GM12878 (cell line): Measurements from ENCODE around the gene OR2AT4. TPM values are rescaled to one million over a fixed set of nuclear protein-coding genes. Genes with fewer than 3 reads are reported as not detected.
A peak's percentile ranks its signal among the peaks of the same experiment; 100 is the strongest.
"Not testable (repeated sequence)": the region's sequence is repeated elsewhere in the genome, so short reads cannot be mapped to it uniquely, and the experiment has no call there.

Experiments
- ATAC-seq: fragments of 200-7000 bp; cut with Tn5 transposase; 3 replicates; pipeline ENCODE4 v1.9.1; 2020; ENCODE audit warnings: mild to moderate bottlenecking, moderate library complexity
- BruUV-seq: library from RNA; stranded (reverse); fragments of 400-500 nt; replicated peaks from 2 replicates; lab custom pipeline; 2021; lab: Mats Ljungman, UMichigan
- CTCF ChIA-PET: fragments of 300-600 bp; sonication (Branson Sonifier 250); formaldehyde crosslinking; extraction: SDS; loops from one replicate; lab custom pipeline; 2021; ENCODE audit warnings: inconsistent platforms; lab: Yijun Ruan, JAX
- POLR2A ChIA-PET: fragments of 350-600 bp; formaldehyde crosslinking; extraction: SDS; loops from one replicate; lab custom pipeline; 2021; ENCODE audit warnings: inconsistent platforms; lab: Charles Lee
- RAD21 ChIA-PET: fragments of 300-600 bp; sonication (Branson Sonifier 250); formaldehyde crosslinking; loops from one replicate; lab custom pipeline; 2023; ENCODE audit warnings: antibody characterized with exemption; ENCODE audit not compliant: unreplicated experiment; lab: Charles Lee
- SMC1A ChIA-PET: fragments of 300-600 bp; sonication (Branson Sonifier 250); formaldehyde crosslinking; loops from one replicate; lab custom pipeline; 2023; ENCODE audit not compliant: unreplicated experiment, uncharacterized antibody; lab: Charles Lee
- DNase-seq: peaks from one replicate; pipeline ENCODE4 v3.0.0-alpha.2; 2011; ENCODE audit warnings: low read depth, low spot score
- FAIRE-seq: peaks from 3 replicates; lab custom pipeline; 2011; peaks lifted over from hg19 to GRCh38; lab: Jason Lieb, UNC
- H2AFZ ChIP-seq: 2 replicates; pipeline ENCODE4 v1.6.0; 2011; ENCODE audit warnings: low read depth, low read length, control low read depth; ENCODE audit not compliant: control insufficient read depth
- H3K27ac ChIP-seq: 2 replicates; pipeline ENCODE4 v1.5.1; 2011; ENCODE audit warnings: control low read depth; ENCODE audit not compliant: control insufficient read depth, insufficient read depth
- H3K27me3 ChIP-seq, 2 experiments: replicated peaks in 1 of 2; 2 replicates each; pipeline versions ENCODE4 v1.6.0 to v1.6.1; 2011; ENCODE audit warnings: low read length in 1 of 2; ENCODE audit not compliant: control insufficient read depth in 2 of 2, insufficient read depth in 2 of 2
- H3K36me3 ChIP-seq, 2 experiments: 2 replicates each; pipeline ENCODE4 v1.5.1; 2011; ENCODE audit warnings: low read length in 1 of 2; ENCODE audit not compliant: control insufficient read depth in 2 of 2, insufficient read depth in 2 of 2
- H3K4me1 ChIP-seq: 2 replicates; pipeline ENCODE4 v1.6.1; 2011; ENCODE audit warnings: mild to moderate bottlenecking, low read length, moderate library complexity, mixed read lengths; ENCODE audit not compliant: control insufficient read depth, insufficient read depth
- H3K4me2 ChIP-seq: 2 replicates; pipeline ENCODE4 v1.6.0; 2011; ENCODE audit warnings: control low read depth; ENCODE audit not compliant: control insufficient read depth, insufficient read depth
- H3K4me3 ChIP-seq: fragments of 200-600 bp; sonication (generic); 2 replicates; pipeline ENCODE4 v1.5.1; 2016
- H3K79me2 ChIP-seq: 2 replicates; pipeline ENCODE4 v1.6.0; 2011; ENCODE audit warnings: low read length; ENCODE audit not compliant: control insufficient read depth, insufficient read depth
- H3K9ac ChIP-seq: 2 replicates; pipeline ENCODE4 v1.8.0; 2011; ENCODE audit warnings: low read length, control low read depth, mixed read lengths; ENCODE audit not compliant: control insufficient read depth, insufficient read depth
- H3K9me3 ChIP-seq: replicated peaks from 3 replicates; pipeline ENCODE4 v1.5.1; 2011; ENCODE audit warnings: mild to moderate bottlenecking, low read length; ENCODE audit not compliant: control insufficient read depth, insufficient read depth
- H4K20me1 ChIP-seq: 2 replicates; pipeline ENCODE4 v1.6.0; 2011; ENCODE audit not compliant: control insufficient read depth, insufficient read depth
- DPF2 ChIP-seq: fragments of 450-650 bp; IDR thresholded peaks from 2 replicates; pipeline ENCODE4 v1.6.1; 2017; ENCODE audit warnings: mild to moderate bottlenecking
- PML ChIP-seq: IDR thresholded peaks from 2 replicates; pipeline ENCODE4 v1.6.1; 2012; ENCODE audit warnings: low read length, inconsistent platforms
- WRNIP1 ChIP-seq: IDR thresholded peaks from 2 replicates; pipeline ENCODE4 v1.6.1; 2011; ENCODE audit warnings: low read depth, low read length, improper control_type of control experiment, borderline replicate concordance
- WGBS: methylation state at CpG from one replicate; pipeline ENCODE4 v1.1.6; 2016; ENCODE audit warnings: low lambda C conversion rate; ENCODE audit not compliant: insufficient replicate concordance, insufficient coverage; ENCODE audit errors: missing lambda C conversion rate; 5-methylcytosine and 5-hydroxymethylcytosine counted together
- in situ Hi-C: fragments of 300-500 bp; cut with MboI; formaldehyde crosslinking; loops from 9 replicates; pipeline ENCODE4 v1.14.3; 2018; ENCODE audit warnings: mixed read lengths
- intact Hi-C: fragments of 100-400 bp; cut with micrococcal nuclease; formaldehyde crosslinking; loops from one replicate; pipeline ENCODE4 v1.14.2; 2022; ENCODE audit not compliant: unreplicated experiment
- polyA plus RNA-seq, 11 experiments: library from polyadenylated mRNA; depleted of rRNA in 4 of 11; unstranded in 6 of 11; stranded (reverse) in 5 of 11; fragments of >200 nt; fragmentation: Nextera tagmentation in 4 of 11; fragmentation: Illumina TruSeq in 1 of 11; extraction: Ambion mirVana in 4 of 11; extraction: Trizol in 1 of 11; gene quantifications; 1 replicate in 1 of 11; 2 replicates in 10 of 11; pipeline versions ENCODE4 v1.2.1 to v1.2.3, GENCODE V29; 2011 to 2016; ENCODE audit warnings: inconsistent platforms in 2 of 11, missing spikeins in 2 of 11, low read depth in 1 of 11
- total RNA-seq, 4 experiments: library from RNA; depleted of rRNA in 3 of 4; stranded (reverse); fragments of >200 nt in 3 of 4; fragmentation: Illumina TruSeq in 1 of 4; extraction: Trizol in 1 of 4; gene quantifications; 2 replicates each; pipeline versions ENCODE4 v1.2.1 to v1.2.3, GENCODE V29; 2013 to 2021
- TF ChIP-seq, protein P1 (sequence below): fragments of 450-650 bp; IDR thresholded peaks from 2 replicates; pipeline ENCODE4 v1.6.1; 2016; ENCODE audit warnings: mild to moderate bottlenecking
- TF ChIP-seq, protein P2 (sequence below): fragments of 450-650 bp; IDR thresholded peaks from 2 replicates; pipeline ENCODE4 v1.6.1; 2017; ENCODE audit warnings: mild to moderate bottlenecking, moderate library complexity
- TF ChIP-seq, protein P3 (sequence below): fragments of 450-650 bp; IDR thresholded peaks from 2 replicates; pipeline ENCODE4 v1.6.1; 2017; ENCODE audit warnings: low read depth, mild to moderate bottlenecking, moderate library complexity

OR2AT4 gene
- total and polyA plus RNA-seq, 10 of the 15 experiments (the other 5 are each of a cell fraction or from before 2014, with no cell fraction given), result 0.01 TPM; not detected in 9

DNA sequence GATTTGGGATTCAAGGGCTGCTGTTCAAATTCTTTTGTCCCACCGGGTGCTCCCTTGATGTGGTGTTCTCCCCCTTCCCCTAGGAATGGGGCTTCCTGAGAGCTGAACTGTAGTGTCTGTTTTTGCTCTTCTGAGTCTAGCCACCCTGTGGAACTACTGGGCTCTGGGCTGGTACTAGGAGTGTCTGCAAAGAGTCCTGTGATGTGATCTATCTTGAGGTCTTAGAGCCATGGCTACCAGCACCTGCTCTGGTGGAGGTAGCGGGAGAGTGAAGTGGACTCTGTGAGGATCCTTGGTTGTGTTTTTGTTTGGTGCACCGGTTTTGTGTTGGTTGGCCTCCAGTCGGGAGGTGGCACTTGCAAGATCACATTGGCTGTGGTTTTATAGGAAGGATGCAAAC lies 46.2 kb downstream of the OR2AT4 start (continued):
- TF ChIP-seq, protein P1, sequence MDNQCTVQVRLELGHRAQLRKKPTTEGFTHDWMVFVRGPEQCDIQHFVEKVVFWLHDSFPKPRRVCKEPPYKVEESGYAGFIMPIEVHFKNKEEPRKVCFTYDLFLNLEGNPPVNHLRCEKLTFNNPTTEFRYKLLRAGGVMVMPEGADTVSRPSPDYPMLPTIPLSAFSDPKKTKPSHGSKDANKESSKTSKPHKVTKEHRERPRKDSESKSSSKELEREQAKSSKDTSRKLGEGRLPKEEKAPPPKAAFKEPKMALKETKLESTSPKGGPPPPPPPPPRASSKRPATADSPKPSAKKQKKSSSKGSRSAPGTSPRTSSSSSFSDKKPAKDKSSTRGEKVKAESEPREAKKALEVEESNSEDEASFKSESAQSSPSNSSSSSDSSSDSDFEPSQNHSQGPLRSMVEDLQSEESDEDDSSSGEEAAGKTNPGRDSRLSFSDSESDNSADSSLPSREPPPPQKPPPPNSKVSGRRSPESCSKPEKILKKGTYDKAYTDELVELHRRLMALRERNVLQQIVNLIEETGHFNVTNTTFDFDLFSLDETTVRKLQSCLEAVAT, result no peak
- TF ChIP-seq WRNIP1, result no peak
- no peak for TF ChIP-seq PML

DNA sequence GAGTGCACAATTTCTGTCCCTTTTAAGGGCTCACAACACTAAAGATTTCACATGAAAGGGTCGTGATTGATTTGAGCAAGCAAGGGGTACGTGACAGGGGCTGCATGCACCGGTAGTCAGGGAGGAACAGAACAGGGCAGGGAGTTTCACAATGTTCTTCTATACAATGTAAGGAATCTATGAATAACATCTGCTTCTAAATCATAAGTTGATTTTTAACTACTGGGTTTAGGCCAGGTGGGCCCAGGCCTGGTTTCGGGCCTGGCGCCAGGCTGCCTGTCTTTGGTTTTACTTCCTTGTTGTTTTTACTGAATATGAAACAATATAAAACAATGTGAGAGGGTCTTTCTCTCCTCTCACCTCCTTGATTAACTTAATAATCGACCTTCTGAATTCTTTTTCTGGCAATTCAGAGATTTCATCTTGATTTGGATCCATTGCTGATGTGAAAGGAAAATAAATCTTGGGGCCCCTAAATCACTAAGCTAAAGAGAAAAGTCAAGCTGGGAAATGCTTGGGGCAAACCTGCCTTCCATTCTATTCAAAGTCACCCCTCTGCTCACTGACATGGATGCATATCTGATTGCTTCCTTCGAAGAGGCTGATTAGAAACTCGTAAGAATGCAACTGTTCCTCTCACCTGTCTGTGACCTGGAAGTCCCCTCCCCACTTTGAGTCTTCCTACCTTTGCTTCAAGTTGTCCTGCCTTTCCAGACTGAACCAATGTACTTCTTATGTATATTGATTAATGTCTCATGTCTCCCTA lies 47.0 kb downstream of the OR2AT4 start:
- FAIRE-seq, result not testable (repeated sequence)

More for the DNA sequence above, 47.0 kb downstream of the OR2AT4 start:
- ATAC-seq (peak; percentile 73), DNase-seq (peak; percentile 51)
- Histone ChIP-seq H2AFZ (peak overlapping the region; percentile 60), H3K4me1 (peaks cover 18% of the 10 kb centered on the region), H3K27ac (peak overlapping the region; percentile 71)
- H3K9me3 ChIP-seq, BruUV-seq, H4K20me1 ChIP-seq, H3K9ac ChIP-seq, H3K36me3 ChIP-seq, H3K4me3 ChIP-seq, H3K27me3 ChIP-seq, POLR2A ChIA-PET, H3K4me2 ChIP-seq, in situ Hi-C loops, H3K79me2 ChIP-seq: not testable (repeated sequence)
- intact Hi-C loops, result loop anchor here (5.0 kb wide), 1 partner anchor 53 kb away; no protein-coding TSS in a partner anchor
- ChIA-PET SMC1A (interaction anchor here (1.1 to 3.7 kb wide), 8 partner anchors 9 to 120 kb away, joined by 3 to 20 read pairs (median 6); no protein-coding TSS in a partner anchor), RAD21 (interaction anchor here (1.0 to 2.0 kb wide), 4 partner anchors 15 to 57 kb away, joined by 4 to 6 read pairs (median 4); no protein-coding TSS in a partner anchor), CTCF (interaction anchor here (0.7 to 2.7 kb wide), 10 partner anchors 15 to 118 kb away, joined by 3 to 11 read pairs (median 4); no protein-coding TSS in a partner anchor)
- TF ChIP-seq DPF2, result 0 out of 2 replicates have a peak, but pooled peaks have one; percentile 44
- TF ChIP-seq, protein P2, sequence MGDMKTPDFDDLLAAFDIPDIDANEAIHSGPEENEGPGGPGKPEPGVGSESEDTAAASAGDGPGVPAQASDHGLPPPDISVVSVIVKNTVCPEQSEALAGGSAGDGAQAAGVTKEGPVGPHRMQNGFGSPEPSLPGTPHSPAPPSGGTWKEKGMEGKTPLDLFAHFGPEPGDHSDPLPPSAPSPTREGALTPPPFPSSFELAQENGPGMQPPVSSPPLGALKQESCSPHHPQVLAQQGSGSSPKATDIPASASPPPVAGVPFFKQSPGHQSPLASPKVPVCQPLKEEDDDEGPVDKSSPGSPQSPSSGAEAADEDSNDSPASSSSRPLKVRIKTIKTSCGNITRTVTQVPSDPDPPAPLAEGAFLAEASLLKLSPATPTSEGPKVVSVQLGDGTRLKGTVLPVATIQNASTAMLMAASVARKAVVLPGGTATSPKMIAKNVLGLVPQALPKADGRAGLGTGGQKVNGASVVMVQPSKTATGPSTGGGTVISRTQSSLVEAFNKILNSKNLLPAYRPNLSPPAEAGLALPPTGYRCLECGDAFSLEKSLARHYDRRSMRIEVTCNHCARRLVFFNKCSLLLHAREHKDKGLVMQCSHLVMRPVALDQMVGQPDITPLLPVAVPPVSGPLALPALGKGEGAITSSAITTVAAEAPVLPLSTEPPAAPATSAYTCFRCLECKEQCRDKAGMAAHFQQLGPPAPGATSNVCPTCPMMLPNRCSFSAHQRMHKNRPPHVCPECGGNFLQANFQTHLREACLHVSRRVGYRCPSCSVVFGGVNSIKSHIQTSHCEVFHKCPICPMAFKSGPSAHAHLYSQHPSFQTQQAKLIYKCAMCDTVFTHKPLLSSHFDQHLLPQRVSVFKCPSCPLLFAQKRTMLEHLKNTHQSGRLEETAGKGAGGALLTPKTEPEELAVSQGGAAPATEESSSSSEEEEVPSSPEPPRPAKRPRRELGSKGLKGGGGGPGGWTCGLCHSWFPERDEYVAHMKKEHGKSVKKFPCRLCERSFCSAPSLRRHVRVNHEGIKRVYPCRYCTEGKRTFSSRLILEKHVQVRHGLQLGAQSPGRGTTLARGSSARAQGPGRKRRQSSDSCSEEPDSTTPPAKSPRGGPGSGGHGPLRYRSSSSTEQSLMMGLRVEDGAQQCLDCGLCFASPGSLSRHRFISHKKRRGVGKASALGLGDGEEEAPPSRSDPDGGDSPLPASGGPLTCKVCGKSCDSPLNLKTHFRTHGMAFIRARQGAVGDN, result 0 out of 2 replicates have a peak, but pooled peaks have one; percentile 31
- TF ChIP-seq, protein P3, sequence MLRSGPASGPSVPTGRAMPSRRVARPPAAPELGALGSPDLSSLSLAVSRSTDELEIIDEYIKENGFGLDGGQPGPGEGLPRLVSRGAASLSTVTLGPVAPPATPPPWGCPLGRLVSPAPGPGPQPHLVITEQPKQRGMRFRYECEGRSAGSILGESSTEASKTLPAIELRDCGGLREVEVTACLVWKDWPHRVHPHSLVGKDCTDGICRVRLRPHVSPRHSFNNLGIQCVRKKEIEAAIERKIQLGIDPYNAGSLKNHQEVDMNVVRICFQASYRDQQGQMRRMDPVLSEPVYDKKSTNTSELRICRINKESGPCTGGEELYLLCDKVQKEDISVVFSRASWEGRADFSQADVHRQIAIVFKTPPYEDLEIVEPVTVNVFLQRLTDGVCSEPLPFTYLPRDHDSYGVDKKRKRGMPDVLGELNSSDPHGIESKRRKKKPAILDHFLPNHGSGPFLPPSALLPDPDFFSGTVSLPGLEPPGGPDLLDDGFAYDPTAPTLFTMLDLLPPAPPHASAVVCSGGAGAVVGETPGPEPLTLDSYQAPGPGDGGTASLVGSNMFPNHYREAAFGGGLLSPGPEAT, result 0 out of 2 replicates have a peak, but pooled peaks have one; percentile 42
- 8% methylated on average over 8 of the region's 8 CpGs for WGBS
